Measurements from ENCODE around the gene RIPOR3.
"Not testable (repeated sequence)": the region's sequence is repeated elsewhere in the genome, so short reads cannot be mapped to it uniquely, and the experiment has no call there.

Gene RIPOR3

GRCh38 chr20:50608750-50609104 is 82.6 kb downstream of the RIPOR3 start:
- Histone ChIP-seq H3K27ac (ENCODE audit: low read depth, low read length) (no peak overlapping the region), H3K4me3 (ENCODE audit: low read depth, low read length) (no peak overlapping the region), H3K9me3 (ENCODE audit: control insufficient read depth, insufficient read depth, low read length) (no peaks in the 10 kb centered on the region), H3K27me3 (ENCODE audit: control insufficient read depth, insufficient read depth, low read length) (no peaks in the 10 kb centered on the region), H3K9ac (ENCODE audit: low read depth, low read length) (no peak overlapping the region), H3K36me3 (ENCODE audit: control insufficient read depth, insufficient read depth, low read length) (no peaks in the 10 kb centered on the region), H3K4me1 (ENCODE audit: control insufficient read depth, insufficient read depth, low read length) (peaks cover 4% of the 10 kb centered on the region; the same call in 1 of the 2 replicates)

GRCh38 chr20:50607850-50608749 is 83.2 kb downstream of the RIPOR3 start:
- Histone ChIP-seq H3K4me3 (ENCODE audit: low read depth, low read length) (no peak overlapping the region), H3K4me1 (ENCODE audit: control insufficient read depth, insufficient read depth, low read length) (peaks cover 4% of the 10 kb centered on the region; the same call in 1 of the 2 replicates), H3K9ac (ENCODE audit: low read depth, low read length) (no peak overlapping the region), H3K9me3 (ENCODE audit: control insufficient read depth, insufficient read depth, low read length) (no peaks in the 10 kb centered on the region), H3K36me3 (ENCODE audit: control insufficient read depth, insufficient read depth, low read length) (no peaks in the 10 kb centered on the region), H3K27ac (ENCODE audit: low read depth, low read length) (no peak overlapping the region), H3K27me3 (ENCODE audit: control insufficient read depth, insufficient read depth, low read length) (no peaks in the 10 kb centered on the region)

GRCh38 chr20:50607436-50607835 is 83.9 kb downstream of the RIPOR3 start:
- no peak overlapping the region for H3K9ac ChIP-seq (ENCODE audit: low read depth, low read length)
- no peaks in the 10 kb centered on the region for H3K36me3 ChIP-seq (ENCODE audit: control insufficient read depth, insufficient read depth, low read length)
- H3K27ac ChIP-seq (ENCODE audit: low read depth, low read length): no peak overlapping the region
- peaks cover 4% of the 10 kb centered on the region; the same call in 1 of the 2 replicates for H3K4me1 ChIP-seq (ENCODE audit: control insufficient read depth, insufficient read depth, low read length)
- H3K4me3 ChIP-seq (ENCODE audit: low read depth, low read length): no peak overlapping the region
- H3K27me3 ChIP-seq (ENCODE audit: control insufficient read depth, insufficient read depth, low read length): no peaks in the 10 kb centered on the region
- no peaks in the 10 kb centered on the region for H3K9me3 ChIP-seq (ENCODE audit: control insufficient read depth, insufficient read depth, low read length)

GRCh38 chr20:50605136-50605535 is 86.2 kb downstream of the RIPOR3 start:
- Histone ChIP-seq H3K36me3 (ENCODE audit: control insufficient read depth, insufficient read depth, low read length) (no peaks in the 10 kb centered on the region), H3K9ac (ENCODE audit: low read depth, low read length) (no peak overlapping the region), H3K27ac (ENCODE audit: low read depth, low read length) (no peak overlapping the region), H3K4me1 (ENCODE audit: control insufficient read depth, insufficient read depth, low read length) (no peaks in the 10 kb centered on the region), H3K9me3 (ENCODE audit: control insufficient read depth, insufficient read depth, low read length) (no peaks in the 10 kb centered on the region), H3K27me3 (ENCODE audit: control insufficient read depth, insufficient read depth, low read length) (no peaks in the 10 kb centered on the region), H3K4me3 (ENCODE audit: low read depth, low read length) (no peak overlapping the region)

GRCh38 chr20:50604451-50604850 is 86.9 kb downstream of the RIPOR3 start:
- Histone ChIP-seq H3K4me3 (ENCODE audit: low read depth, low read length) (no peak overlapping the region), H3K4me1 (ENCODE audit: control insufficient read depth, insufficient read depth, low read length) (no peaks in the 10 kb centered on the region), H3K9me3 (ENCODE audit: control insufficient read depth, insufficient read depth, low read length) (no peaks in the 10 kb centered on the region), H3K9ac (ENCODE audit: low read depth, low read length) (no peak overlapping the region), H3K36me3 (ENCODE audit: control insufficient read depth, insufficient read depth, low read length) (no peaks in the 10 kb centered on the region), H3K27me3 (ENCODE audit: control insufficient read depth, insufficient read depth, low read length) (no peaks in the 10 kb centered on the region), H3K27ac (ENCODE audit: low read depth, low read length) (no peak overlapping the region)

DNA sequence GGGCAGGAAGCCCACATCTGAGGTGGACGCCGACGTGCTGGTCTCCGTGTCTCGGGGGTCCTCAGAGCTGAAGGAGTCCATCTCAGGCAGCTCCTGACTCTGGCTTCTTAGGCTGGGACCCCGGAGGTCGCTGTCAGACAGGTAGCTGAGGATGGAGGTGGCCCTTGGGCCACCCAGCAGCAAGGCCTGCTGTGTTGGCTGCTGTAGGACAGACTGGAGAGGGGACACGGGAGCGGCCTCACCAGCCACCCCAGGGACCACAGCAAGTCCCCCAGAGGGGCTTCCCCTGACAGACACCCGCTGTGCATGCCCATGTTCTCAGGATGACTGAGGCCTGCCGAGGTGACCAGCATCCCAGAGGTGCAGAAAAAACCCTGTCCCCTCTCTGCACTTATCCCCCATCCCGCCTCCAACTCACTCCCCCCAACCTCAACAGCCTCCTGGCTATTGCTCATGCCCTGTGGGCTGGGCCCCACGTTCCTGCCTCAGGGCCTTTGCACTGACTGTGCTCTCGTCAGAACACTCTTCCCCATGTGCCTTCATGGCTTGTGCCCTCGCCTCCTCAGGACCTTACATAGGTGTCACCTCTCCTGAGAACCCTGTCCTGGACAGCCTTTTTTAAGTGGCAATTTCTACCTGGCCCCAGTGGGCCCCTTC is 88.8 kb downstream of the RIPOR3 start:
- no peaks in the 10 kb centered on the region for H3K36me3 ChIP-seq (ENCODE audit: control insufficient read depth, insufficient read depth, low read length)
- H3K27ac ChIP-seq (ENCODE audit: low read depth, low read length): no peak overlapping the region
- no peaks in the 10 kb centered on the region for H3K9me3 ChIP-seq (ENCODE audit: control insufficient read depth, insufficient read depth, low read length)
- no peak overlapping the region for H3K4me3 ChIP-seq (ENCODE audit: low read depth, low read length)
- no peaks in the 10 kb centered on the region for H3K27me3 ChIP-seq (ENCODE audit: control insufficient read depth, insufficient read depth, low read length)
- H3K4me1 ChIP-seq (ENCODE audit: control insufficient read depth, insufficient read depth, low read length): no peaks in the 10 kb centered on the region
- no peak overlapping the region for H3K9ac ChIP-seq (ENCODE audit: low read depth, low read length)

DNA sequence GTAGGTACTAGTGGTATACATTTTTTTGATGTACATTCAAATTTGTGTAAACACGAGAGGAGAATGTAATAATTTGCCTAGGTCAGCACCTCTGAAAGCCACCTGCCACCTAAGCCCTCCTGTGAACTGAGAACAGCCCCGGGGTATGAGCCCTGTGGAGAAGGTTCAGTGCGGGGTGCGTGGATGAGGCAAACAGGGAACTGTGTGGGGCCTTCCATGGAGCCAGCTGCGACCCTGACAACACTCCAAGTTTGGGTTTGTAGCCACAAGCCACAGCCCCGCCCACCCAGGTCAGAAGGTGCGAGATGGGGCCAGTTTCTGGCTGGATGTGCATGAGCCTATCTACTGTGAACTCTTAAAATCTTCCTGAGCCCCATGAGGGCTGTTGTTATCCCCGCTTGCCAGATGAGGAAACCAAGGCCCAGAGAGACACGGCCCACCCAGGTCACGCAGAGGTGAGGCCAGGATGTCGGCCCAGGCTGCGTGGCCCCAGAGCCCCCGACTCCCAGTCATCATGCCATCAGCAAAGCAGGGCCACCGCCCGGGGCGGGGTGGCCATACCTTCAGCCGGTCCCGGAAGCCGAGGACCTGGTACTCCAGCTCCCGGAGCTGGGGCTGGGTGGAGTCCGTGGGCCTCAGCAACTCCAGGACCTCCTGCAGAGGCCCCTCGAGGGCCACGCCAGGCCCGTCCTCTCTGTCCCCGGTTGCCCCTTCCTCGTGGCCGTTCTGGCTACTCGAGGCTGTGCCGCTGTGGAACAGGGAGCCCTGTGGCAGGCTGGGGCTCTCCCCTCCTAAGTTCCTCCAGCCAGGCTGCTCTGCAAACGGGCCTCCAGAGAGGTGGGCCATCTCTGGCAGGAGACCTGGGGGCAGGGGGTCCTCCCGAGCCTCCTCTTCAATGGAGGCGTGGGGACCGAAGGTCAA is 89.6 kb downstream of the RIPOR3 start:
- Histone ChIP-seq H3K9me3 (ENCODE audit: control insufficient read depth, insufficient read depth, low read length) (no peaks in the 10 kb centered on the region), H3K4me3 (ENCODE audit: low read depth, low read length) (no peak overlapping the region), H3K4me1 (ENCODE audit: control insufficient read depth, insufficient read depth, low read length) (no peaks in the 10 kb centered on the region), H3K27ac (ENCODE audit: low read depth, low read length) (no peak overlapping the region), H3K9ac (ENCODE audit: low read depth, low read length) (no peak overlapping the region), H3K27me3 (ENCODE audit: control insufficient read depth, insufficient read depth, low read length) (no peaks in the 10 kb centered on the region), H3K36me3 (ENCODE audit: control insufficient read depth, insufficient read depth, low read length) (no peaks in the 10 kb centered on the region)

DNA sequence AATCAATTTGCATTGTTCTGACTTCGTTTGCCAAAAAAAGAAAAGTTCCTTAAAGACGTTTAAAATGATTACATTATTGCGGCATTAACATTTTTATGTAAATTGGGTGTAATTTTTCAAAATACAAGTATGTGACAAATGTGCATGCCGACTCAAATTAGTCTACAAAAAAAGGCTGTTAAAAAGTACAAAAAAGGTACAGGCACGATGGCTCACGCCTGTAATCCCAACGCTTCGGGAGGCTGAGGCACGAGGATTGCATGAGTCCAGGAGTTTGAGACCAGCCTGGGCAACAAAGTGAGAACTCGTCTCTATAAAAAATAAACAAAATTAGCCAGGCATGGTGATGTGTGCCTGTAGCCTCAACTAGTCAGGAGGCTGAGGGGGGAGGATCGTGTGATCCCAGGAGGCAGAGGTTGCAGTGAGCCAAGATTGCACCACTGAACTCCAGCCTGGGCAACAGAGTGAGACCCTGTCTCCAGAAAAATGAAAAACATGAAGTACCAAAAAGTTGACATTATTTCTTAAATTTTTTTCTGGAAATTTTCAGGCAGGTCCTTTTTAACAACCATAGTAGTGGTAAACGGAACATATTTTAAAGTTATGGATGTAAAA is 91.0 kb downstream of the RIPOR3 start:
- Histone ChIP-seq H3K9me3 (ENCODE audit: control insufficient read depth, insufficient read depth, low read length) (no peaks in the 10 kb centered on the region), H3K27me3 (ENCODE audit: control insufficient read depth, insufficient read depth, low read length) (no peaks in the 10 kb centered on the region), H3K9ac (ENCODE audit: low read depth, low read length) (no peak overlapping the region), H3K4me1 (ENCODE audit: control insufficient read depth, insufficient read depth, low read length) (no peaks in the 10 kb centered on the region), H3K36me3 (ENCODE audit: control insufficient read depth, insufficient read depth, low read length) (no peaks in the 10 kb centered on the region), H3K4me3 (ENCODE audit: low read depth, low read length) (no peak overlapping the region), H3K27ac (ENCODE audit: low read depth, low read length) (no peak overlapping the region)

DNA sequence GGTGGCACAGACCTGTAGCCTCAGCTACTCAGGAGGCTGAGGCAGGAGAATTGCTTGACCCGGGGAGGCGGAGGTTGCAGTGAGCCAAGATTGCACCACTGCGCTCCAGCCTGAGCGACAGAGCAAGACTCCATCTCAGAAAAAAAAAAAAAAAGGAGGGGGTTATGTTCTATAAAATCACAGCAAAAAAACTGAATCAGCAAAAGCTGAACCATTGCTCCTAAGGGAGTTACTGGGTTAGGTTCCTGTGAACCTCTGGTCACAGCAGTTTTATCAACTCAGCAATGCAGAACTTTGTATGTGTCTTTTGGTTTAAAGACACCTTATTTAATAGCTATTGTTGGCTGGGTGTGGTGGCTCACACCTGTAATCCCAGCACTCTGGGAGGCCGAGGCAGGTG is 92.6 kb downstream of the RIPOR3 start:
- H3K9ac ChIP-seq (ENCODE audit: low read depth, low read length); H3K27me3 ChIP-seq (ENCODE audit: control insufficient read depth, insufficient read depth, low read length); H3K36me3 ChIP-seq (ENCODE audit: control insufficient read depth, insufficient read depth, low read length); H3K4me3 ChIP-seq (ENCODE audit: low read depth, low read length); H3K4me1 ChIP-seq (ENCODE audit: control insufficient read depth, insufficient read depth, low read length); H3K27ac ChIP-seq (ENCODE audit: low read depth, low read length); H3K9me3 ChIP-seq (ENCODE audit: control insufficient read depth, insufficient read depth, low read length): not testable (repeated sequence)

GRCh38 chr20:50598074-50598473 is 93.3 kb downstream of the RIPOR3 start:
- H3K27me3 ChIP-seq (ENCODE audit: control insufficient read depth, insufficient read depth, low read length): no peaks in the 10 kb centered on the region

More at GRCh38 chr20:50598074-50598473, 93.3 kb downstream of the RIPOR3 start:
- no peak overlapping the region for H3K9ac ChIP-seq (ENCODE audit: low read depth, low read length)
- H3K4me1 ChIP-seq (ENCODE audit: control insufficient read depth, insufficient read depth, low read length): no peaks in the 10 kb centered on the region
- H3K27ac ChIP-seq (ENCODE audit: low read depth, low read length): no peak overlapping the region
- H3K36me3 ChIP-seq (ENCODE audit: control insufficient read depth, insufficient read depth, low read length): no peaks in the 10 kb centered on the region
- no peaks in the 10 kb centered on the region for H3K9me3 ChIP-seq (ENCODE audit: control insufficient read depth, insufficient read depth, low read length)
- H3K4me3 ChIP-seq (ENCODE audit: low read depth, low read length): no peak overlapping the region
